OCI-LY3 (cell line): ENCODE data around the gene KCNH5.

ENCODE experiments used
- H2AFZ ChIP-seq: fragments of 200-600, 300-600 bp; shearing (Covaris generic); 2 replicates; pipeline ENCODE4 v1.6.0; 2014; ENCODE audit warnings: antibody characterized with exemption, low read depth, low read length
- H3K27ac ChIP-seq: fragments of 200-600, 300-600 bp; sonication (generic); 2 replicates; pipeline ENCODE4 v1.5.1; 2014; ENCODE audit warnings: mild to moderate bottlenecking, low read length, moderate library complexity, mixed read lengths
- H3K27me3 ChIP-seq: fragments of 200-600, 300-600 bp; sonication (generic); 2 replicates; pipeline ENCODE4 v1.6.1; 2014; ENCODE audit warnings: low read depth, low read length, mixed read lengths
- H3K36me3 ChIP-seq: fragments of 200-600, 300-600 bp; sonication (generic); replicated peaks from 2 replicates; pipeline ENCODE3; 2014; ENCODE audit warnings: low read depth, low read length, mixed read lengths
- H3K4me1 ChIP-seq: fragments of 300-600, 200-600 bp; sonication (generic); 2 replicates; pipeline ENCODE4 v1.6.1; 2014; ENCODE audit warnings: low read length, mixed read lengths
- H3K4me2 ChIP-seq: fragments of 200-600, 300-600 bp; sonication (generic); 2 replicates; pipeline ENCODE4 v1.6.1; 2014; ENCODE audit warnings: low read length, mixed read lengths
- H3K4me3 ChIP-seq: fragments of 300-600, 200-600 bp; sonication (generic); 2 replicates; pipeline ENCODE4 v1.5.1; 2014; ENCODE audit warnings: antibody characterized with exemption, mild to moderate bottlenecking, low read length, moderate library complexity
- H3K79me2 ChIP-seq: fragments of 300-600, 200-600 bp; shearing (Covaris generic); 2 replicates; pipeline ENCODE4 v1.6.1; 2014; ENCODE audit warnings: mild to moderate bottlenecking, low read length, mixed read lengths
- H3K9ac ChIP-seq: fragments of 300-600, 200-600 bp; shearing (Covaris generic); 2 replicates; pipeline ENCODE4 v1.6.0; 2014; ENCODE audit warnings: mild to moderate bottlenecking, low read length, moderate library complexity
- H3K9me3 ChIP-seq: fragments of 200-600, 300-600 bp; shearing (Covaris generic); 2 replicates; pipeline ENCODE4 v1.6.1; 2014; ENCODE audit warnings: low read length, mixed read lengths; ENCODE audit not compliant: insufficient read depth
- H4K20me1 ChIP-seq: fragments of 200-600, 300-600 bp; sonication (generic); 2 replicates; pipeline ENCODE4 v1.6.1; 2016; ENCODE audit warnings: low read length, mixed read lengths; ENCODE audit not compliant: insufficient read depth
- EZH2phosphoT487 ChIP-seq: fragments of 200-600 bp; shearing (Covaris generic); IDR thresholded peaks from 2 replicates; pipeline ENCODE4 v1.6.1; 2018; ENCODE audit warnings: antibody characterized with exemption, mixed run types, low read depth
- TF ChIP-seq, protein P1 (sequence below): fragments of 200-600, 300-600 bp; sonication (generic); IDR thresholded peaks from 2 replicates; pipeline ENCODE4 v1.5.1; 2014; ENCODE audit warnings: antibody characterized with exemption, low read length, low read depth

KCNH5 gene

DNA sequence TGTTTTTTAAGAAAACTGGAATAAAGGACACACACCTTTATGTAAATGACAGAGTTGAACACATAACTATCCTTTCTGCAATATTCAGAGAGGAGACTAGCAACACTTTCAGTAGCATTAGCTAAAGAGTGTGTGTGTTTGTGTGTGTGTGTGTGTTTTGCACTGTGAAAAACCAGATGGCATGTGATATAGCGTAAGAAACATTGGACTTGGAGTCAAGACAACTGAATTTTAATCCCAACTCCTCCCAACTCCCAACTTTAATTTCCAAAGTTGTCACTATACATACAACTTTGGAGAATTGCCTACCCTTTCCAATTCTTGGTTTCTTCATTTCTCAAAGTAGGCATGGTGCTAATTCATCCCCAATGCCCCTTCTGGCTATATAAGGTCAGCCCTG is 347.8 kb downstream of the KCNH5 start:
- no peak overlapping the region for H3K27ac ChIP-seq
- TF ChIP-seq, protein P1, sequence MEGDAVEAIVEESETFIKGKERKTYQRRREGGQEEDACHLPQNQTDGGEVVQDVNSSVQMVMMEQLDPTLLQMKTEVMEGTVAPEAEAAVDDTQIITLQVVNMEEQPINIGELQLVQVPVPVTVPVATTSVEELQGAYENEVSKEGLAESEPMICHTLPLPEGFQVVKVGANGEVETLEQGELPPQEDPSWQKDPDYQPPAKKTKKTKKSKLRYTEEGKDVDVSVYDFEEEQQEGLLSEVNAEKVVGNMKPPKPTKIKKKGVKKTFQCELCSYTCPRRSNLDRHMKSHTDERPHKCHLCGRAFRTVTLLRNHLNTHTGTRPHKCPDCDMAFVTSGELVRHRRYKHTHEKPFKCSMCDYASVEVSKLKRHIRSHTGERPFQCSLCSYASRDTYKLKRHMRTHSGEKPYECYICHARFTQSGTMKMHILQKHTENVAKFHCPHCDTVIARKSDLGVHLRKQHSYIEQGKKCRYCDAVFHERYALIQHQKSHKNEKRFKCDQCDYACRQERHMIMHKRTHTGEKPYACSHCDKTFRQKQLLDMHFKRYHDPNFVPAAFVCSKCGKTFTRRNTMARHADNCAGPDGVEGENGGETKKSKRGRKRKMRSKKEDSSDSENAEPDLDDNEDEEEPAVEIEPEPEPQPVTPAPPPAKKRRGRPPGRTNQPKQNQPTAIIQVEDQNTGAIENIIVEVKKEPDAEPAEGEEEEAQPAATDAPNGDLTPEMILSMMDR = no peak
- no peak for TF ChIP-seq EZH2phosphoT487

DNA sequence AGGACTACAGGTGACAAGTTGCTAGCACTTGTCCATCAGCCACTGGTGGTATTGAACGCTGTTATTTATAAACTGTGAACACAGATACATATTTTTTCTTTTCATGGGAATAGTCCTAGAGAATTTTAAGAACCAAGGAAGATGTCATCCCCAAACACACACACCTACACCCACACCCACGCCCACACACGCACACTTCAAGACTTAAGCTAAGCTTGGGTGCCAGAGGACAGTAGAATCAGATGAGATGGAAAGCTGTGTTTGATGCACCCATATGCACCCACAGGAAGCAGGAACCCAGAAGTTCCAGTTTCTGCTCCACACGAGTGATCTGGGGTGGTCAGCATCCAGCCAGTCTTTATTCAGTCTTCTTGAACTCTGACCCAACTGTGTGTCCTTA is 348.3 kb downstream of the KCNH5 start:
- H4K20me1 ChIP-seq = no peaks in the 10 kb centered on the region
- H3K27ac ChIP-seq = no peak overlapping the region
- no peak overlapping the region for H2AFZ ChIP-seq
- no peak for TF ChIP-seq EZH2phosphoT487
- TF ChIP-seq, protein P1 = no peak
- peaks cover 11% of the 10 kb centered on the region for H3K4me1 ChIP-seq
- H3K9ac ChIP-seq = no peak overlapping the region
- H3K27me3 ChIP-seq = no peaks in the 10 kb centered on the region
- no peak overlapping the region for H3K4me3 ChIP-seq
- H3K4me2 ChIP-seq = no peak overlapping the region
- no peaks in the 10 kb centered on the region for H3K79me2 ChIP-seq
- no peaks in the 10 kb centered on the region for H3K36me3 ChIP-seq
- H3K9me3 ChIP-seq = no peaks in the 10 kb centered on the region

More for the DNA sequence above, 347.8 kb downstream of the KCNH5 start:
- H3K4me1 ChIP-seq = peaks cover 11% of the 10 kb centered on the region
- H3K9me3 ChIP-seq = no peaks in the 10 kb centered on the region
- no peaks in the 10 kb centered on the region for H3K36me3 ChIP-seq
- no peak overlapping the region for H3K4me3 ChIP-seq
- no peak overlapping the region for H3K9ac ChIP-seq
- no peaks in the 10 kb centered on the region for H3K79me2 ChIP-seq
- H2AFZ ChIP-seq = no peak overlapping the region
- no peaks in the 10 kb centered on the region for H4K20me1 ChIP-seq
- H3K27me3 ChIP-seq = no peaks in the 10 kb centered on the region
- H3K4me2 ChIP-seq = no peak overlapping the region

DNA sequence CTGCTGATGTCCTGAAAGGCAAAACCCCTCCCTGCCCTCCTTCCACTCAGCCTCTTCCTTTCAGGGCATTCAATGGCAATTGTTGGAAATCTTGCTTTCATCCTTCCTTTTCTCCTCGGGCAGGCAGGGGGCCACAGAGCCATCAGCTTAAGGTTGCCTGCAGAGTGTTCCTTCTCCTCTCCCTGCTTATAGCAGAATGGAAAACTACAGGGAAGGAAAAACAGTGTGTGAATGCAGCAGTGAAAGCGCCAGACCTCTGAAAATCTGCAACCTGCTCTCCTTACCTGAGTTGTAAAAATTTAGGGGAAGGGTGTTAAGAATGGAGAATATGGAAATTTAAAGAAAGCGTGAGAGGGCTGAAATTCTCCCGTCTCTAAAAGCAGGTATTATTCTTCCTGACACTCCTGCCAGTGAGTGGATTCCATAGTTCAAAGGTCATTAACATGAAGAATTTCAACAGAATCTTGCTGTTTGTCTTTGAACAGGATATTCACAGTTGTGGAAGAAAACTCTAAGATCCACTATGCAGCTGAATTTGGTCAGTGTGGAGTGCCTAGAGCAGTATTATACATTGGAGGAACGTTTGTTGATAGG is 348.8 kb downstream of the KCNH5 start:
- no peak for TF ChIP-seq EZH2phosphoT487
- TF ChIP-seq, protein P1 = no peak
- Histone ChIP-seq H3K4me3 (no peak overlapping the region), H3K4me2 (no peak overlapping the region), H3K9ac (no peak overlapping the region), H3K4me1 (peaks cover 11% of the 10 kb centered on the region), H3K27ac (no peak overlapping the region), H2AFZ (no peak overlapping the region), H3K27me3 (no peaks in the 10 kb centered on the region), H4K20me1 (no peaks in the 10 kb centered on the region), H3K9me3 (no peaks in the 10 kb centered on the region), H3K79me2 (no peaks in the 10 kb centered on the region), H3K36me3 (no peaks in the 10 kb centered on the region)

DNA sequence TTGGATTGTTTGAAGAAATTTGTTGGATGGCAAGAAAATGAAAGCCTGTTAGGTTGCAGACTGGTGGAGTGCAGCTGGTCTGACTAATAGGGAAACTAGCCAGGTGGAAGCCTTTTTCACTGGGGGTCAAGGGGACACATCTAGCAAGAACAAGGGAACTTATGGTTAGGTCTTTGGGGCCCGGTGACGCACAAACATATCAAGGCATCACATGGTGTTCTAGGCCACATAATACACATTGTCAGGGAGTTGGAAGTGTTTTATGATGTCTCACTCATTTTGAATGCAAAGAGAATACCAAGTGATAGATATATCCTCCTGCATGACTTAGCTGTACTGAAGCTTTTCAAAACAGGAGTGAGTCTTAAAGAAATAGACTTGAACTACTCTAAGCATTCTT is 351.2 kb downstream of the KCNH5 start:
- Histone ChIP-seq H3K27ac (no peak overlapping the region), H2AFZ (no peak overlapping the region), H3K4me3 (no peak overlapping the region), H4K20me1 (no peaks in the 10 kb centered on the region), H3K4me2 (no peak overlapping the region), H3K9ac (no peak overlapping the region), H3K27me3 (no peaks in the 10 kb centered on the region), H3K36me3 (no peaks in the 10 kb centered on the region), H3K4me1 (peaks cover 11% of the 10 kb centered on the region), H3K9me3 (no peaks in the 10 kb centered on the region), H3K79me2 (no peaks in the 10 kb centered on the region)
- TF ChIP-seq, protein P1 = no peak
- no peak for TF ChIP-seq EZH2phosphoT487
